ENCODE measurements around the gene RND2. TPM values are rescaled to one million over a fixed set of nuclear protein-coding genes. Genes with fewer than 3 reads are reported as not detected.

Gene RND2
- total and polyA plus RNA-seq, 9 of the 15 experiments (the other 6 are each of a cell fraction or from before 2014, with no cell fraction given): 0.15 to 1.9 (median 0.98) TPM

DNA sequence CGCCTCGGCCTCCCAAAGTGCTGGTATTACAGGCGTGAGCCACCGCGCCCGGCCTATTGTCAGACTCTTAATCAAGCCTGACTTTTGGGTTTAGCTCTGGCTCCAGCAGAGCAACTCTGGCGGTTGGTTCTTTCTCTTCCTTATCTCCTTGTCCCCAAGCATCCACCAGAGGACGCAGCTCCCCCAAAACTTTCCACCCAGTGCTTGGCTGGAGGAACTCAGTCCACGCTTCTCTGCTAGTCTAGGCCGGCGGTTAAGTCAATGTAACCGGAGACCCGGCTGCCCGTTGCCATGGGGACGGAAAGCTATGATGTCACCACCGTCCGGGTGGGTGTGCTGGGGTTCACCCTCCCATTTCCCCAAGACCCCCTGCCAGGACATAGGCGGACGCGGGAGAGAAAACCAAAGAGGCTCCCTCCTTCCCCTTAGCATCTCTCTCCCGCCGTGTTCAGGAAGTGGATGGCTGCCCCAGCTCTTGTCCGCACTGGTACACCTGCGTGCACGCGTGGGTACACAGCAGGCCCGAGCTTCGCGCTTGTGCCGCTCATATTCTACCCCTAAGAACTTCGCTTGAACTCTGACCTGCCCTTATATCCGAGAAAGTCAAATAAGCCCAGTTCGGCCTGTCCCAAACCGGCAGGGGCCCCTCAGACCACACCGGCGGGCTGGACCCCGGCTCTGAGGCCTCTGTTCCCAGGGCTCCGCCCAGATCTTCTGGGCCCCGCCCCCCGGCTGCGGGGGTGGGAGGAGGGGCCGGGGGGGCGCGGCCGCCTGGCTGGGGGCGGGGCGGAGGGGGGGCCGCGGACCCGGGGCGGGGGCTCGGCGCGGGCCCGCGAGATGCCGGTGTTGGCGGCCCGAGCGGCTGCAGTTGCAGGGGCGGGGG, at the start of gene RND2 (continued):
- TF ChIP-seq, protein P1, sequence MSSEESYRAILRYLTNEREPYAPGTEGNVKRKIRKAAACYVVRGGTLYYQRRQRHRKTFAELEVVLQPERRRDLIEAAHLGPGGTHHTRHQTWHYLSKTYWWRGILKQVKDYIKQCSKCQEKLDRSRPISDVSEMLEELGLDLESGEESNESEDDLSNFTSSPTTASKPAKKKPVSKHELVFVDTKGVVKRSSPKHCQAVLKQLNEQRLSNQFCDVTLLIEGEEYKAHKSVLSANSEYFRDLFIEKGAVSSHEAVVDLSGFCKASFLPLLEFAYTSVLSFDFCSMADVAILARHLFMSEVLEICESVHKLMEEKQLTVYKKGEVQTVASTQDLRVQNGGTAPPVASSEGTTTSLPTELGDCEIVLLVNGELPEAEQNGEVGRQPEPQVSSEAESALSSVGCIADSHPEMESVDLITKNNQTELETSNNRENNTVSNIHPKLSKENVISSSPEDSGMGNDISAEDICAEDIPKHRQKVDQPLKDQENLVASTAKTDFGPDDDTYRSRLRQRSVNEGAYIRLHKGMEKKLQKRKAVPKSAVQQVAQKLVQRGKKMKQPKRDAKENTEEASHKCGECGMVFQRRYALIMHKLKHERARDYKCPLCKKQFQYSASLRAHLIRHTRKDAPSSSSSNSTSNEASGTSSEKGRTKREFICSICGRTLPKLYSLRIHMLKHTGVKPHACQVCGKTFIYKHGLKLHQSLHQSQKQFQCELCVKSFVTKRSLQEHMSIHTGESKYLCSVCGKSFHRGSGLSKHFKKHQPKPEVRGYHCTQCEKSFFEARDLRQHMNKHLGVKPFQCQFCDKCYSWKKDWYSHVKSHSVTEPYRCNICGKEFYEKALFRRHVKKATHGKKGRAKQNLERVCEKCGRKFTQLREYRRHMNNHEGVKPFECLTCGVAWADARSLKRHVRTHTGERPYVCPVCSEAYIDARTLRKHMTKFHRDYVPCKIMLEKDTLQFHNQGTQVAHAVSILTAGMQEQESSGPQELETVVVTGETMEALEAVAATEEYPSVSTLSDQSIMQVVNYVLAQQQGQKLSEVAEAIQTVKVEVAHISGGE (CRISPR knock-in tag; IDR thresholded peaks at IDR 0.05): 0 out of 6 replicates have a peak, but pooled peaks of 1 of the 3 experiments have one; percentile 42
- peak; percentile 55 to 92; a peak in 2 of 4 replicates for TF ChIP-seq SIN3A (IDR thresholded peaks at IDR 0.05; ENCODE audit: borderline replicate concordance in 2 of 2, control insufficient read depth in 1 of 2, low read depth in 2 of 2, low read length in 2 of 2)
- TF ChIP-seq FOXP1 (CRISPR knock-in tag; IDR thresholded peaks at IDR 0.05): no peak
- no peak for TF ChIP-seq ZNF431 (CRISPR knock-in tag; IDR thresholded peaks at IDR 0.05)
- TF ChIP-seq, protein P2, sequence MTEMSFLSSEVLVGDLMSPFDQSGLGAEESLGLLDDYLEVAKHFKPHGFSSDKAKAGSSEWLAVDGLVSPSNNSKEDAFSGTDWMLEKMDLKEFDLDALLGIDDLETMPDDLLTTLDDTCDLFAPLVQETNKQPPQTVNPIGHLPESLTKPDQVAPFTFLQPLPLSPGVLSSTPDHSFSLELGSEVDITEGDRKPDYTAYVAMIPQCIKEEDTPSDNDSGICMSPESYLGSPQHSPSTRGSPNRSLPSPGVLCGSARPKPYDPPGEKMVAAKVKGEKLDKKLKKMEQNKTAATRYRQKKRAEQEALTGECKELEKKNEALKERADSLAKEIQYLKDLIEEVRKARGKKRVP (CRISPR knock-in tag; IDR thresholded peaks at IDR 0.05): no peak
- TF ChIP-seq, protein P3, sequence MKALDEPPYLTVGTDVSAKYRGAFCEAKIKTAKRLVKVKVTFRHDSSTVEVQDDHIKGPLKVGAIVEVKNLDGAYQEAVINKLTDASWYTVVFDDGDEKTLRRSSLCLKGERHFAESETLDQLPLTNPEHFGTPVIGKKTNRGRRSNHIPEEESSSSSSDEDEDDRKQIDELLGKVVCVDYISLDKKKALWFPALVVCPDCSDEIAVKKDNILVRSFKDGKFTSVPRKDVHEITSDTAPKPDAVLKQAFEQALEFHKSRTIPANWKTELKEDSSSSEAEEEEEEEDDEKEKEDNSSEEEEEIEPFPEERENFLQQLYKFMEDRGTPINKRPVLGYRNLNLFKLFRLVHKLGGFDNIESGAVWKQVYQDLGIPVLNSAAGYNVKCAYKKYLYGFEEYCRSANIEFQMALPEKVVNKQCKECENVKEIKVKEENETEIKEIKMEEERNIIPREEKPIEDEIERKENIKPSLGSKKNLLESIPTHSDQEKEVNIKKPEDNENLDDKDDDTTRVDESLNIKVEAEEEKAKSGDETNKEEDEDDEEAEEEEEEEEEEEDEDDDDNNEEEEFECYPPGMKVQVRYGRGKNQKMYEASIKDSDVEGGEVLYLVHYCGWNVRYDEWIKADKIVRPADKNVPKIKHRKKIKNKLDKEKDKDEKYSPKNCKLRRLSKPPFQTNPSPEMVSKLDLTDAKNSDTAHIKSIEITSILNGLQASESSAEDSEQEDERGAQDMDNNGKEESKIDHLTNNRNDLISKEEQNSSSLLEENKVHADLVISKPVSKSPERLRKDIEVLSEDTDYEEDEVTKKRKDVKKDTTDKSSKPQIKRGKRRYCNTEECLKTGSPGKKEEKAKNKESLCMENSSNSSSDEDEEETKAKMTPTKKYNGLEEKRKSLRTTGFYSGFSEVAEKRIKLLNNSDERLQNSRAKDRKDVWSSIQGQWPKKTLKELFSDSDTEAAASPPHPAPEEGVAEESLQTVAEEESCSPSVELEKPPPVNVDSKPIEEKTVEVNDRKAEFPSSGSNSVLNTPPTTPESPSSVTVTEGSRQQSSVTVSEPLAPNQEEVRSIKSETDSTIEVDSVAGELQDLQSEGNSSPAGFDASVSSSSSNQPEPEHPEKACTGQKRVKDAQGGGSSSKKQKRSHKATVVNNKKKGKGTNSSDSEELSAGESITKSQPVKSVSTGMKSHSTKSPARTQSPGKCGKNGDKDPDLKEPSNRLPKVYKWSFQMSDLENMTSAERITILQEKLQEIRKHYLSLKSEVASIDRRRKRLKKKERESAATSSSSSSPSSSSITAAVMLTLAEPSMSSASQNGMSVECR (CRISPR knock-in tag; IDR thresholded peaks at IDR 0.05): peak; percentile 67
- peak; percentile 79 for TF ChIP-seq CTBP1 (IDR thresholded peaks at IDR 0.05; ENCODE audit: borderline replicate concordance)
- no peak for TF ChIP-seq NFE2 (IDR thresholded peaks at IDR 0.05; ENCODE audit: low read depth)
- TF ChIP-seq, protein P4, sequence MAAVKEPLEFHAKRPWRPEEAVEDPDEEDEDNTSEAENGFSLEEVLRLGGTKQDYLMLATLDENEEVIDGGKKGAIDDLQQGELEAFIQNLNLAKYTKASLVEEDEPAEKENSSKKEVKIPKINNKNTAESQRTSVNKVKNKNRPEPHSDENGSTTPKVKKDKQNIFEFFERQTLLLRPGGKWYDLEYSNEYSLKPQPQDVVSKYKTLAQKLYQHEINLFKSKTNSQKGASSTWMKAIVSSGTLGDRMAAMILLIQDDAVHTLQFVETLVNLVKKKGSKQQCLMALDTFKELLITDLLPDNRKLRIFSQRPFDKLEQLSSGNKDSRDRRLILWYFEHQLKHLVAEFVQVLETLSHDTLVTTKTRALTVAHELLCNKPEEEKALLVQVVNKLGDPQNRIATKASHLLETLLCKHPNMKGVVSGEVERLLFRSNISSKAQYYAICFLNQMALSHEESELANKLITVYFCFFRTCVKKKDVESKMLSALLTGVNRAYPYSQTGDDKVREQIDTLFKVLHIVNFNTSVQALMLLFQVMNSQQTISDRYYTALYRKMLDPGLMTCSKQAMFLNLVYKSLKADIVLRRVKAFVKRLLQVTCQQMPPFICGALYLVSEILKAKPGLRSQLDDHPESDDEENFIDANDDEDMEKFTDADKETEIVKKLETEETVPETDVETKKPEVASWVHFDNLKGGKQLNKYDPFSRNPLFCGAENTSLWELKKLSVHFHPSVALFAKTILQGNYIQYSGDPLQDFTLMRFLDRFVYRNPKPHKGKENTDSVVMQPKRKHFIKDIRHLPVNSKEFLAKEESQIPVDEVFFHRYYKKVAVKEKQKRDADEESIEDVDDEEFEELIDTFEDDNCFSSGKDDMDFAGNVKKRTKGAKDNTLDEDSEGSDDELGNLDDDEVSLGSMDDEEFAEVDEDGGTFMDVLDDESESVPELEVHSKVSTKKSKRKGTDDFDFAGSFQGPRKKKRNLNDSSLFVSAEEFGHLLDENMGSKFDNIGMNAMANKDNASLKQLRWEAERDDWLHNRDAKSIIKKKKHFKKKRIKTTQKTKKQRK (IDR thresholded peaks at IDR 0.05; ENCODE audit: borderline replicate concordance, low read depth, low read length): no peak
- TF ChIP-seq CC2D1A (IDR thresholded peaks at IDR 0.05): peak; percentile 82

Measured in K562 (cell line).